GM21526 (cell line): ENCODE results near the gene ACSF3.
"Not testable (repeated sequence)": the region's sequence is repeated elsewhere in the genome, so short reads cannot be mapped to it uniquely, and the experiment has no call there.

Experiments
- ATAC-seq: cut with Tn5 transposase; IDR thresholded peaks from one replicate; pipeline ENCODE4 v1.9.1; 2021; ENCODE audit warnings: moderate library complexity; ENCODE audit not compliant: unreplicated experiment, low FRiP score

Gene ACSF3

GRCh38 chr16:89071686-89072547 is 21.7 kb upstream of the ACSF3 start:
- no peak for ATAC-seq

GRCh38 chr16:89072548-89073130 is 21.0 kb upstream of the ACSF3 start:
- ATAC-seq = no peak

- ATAC-seq = no peak
Measured at GRCh38 chr16:89073346-89074071, 20.1 kb upstream of the ACSF3 start.

GRCh38 chr16:89074072-89074674 is 19.5 kb upstream of the ACSF3 start:
- ATAC-seq = not testable (repeated sequence)

GRCh38 chr16:89074803-89075688 is 18.6 kb upstream of the ACSF3 start:
- no peak for ATAC-seq

- ATAC-seq = no peak
Measured at GRCh38 chr16:89076159-89076558, 17.5 kb upstream of the ACSF3 start.

- no peak for ATAC-seq
Measured at GRCh38 chr16:89077076-89077475, 16.6 kb upstream of the ACSF3 start.

GRCh38 chr16:89078172-89078571 is 15.5 kb upstream of the ACSF3 start:
- ATAC-seq = no peak

GRCh38 chr16:89079434-89079980 is 14.1 kb upstream of the ACSF3 start:
- ATAC-seq = no peak

- no peak for ATAC-seq
Measured at GRCh38 chr16:89080196-89080853, 13.3 kb upstream of the ACSF3 start.

- no peak for ATAC-seq
Measured at GRCh38 chr16:89081556-89081955, 12.1 kb upstream of the ACSF3 start.

GRCh38 chr16:89084411-89084810 is 9.2 kb upstream of the ACSF3 start:
- ATAC-seq = no peak

GRCh38 chr16:89084814-89085612 is 8.6 kb upstream of the ACSF3 start:
- ATAC-seq = no peak

- no peak for ATAC-seq
Measured at GRCh38 chr16:89085755-89086154, 7.9 kb upstream of the ACSF3 start.

- no peak for ATAC-seq
Measured at GRCh38 chr16:89087922-89088497, 5.6 kb upstream of the ACSF3 start.

GRCh38 chr16:89089120-89089519 is 4.5 kb upstream of the ACSF3 start:
- no peak for ATAC-seq

GRCh38 chr16:89090182-89090630 is 3.4 kb upstream of the ACSF3 start:
- ATAC-seq = no peak
